GM12874 (cell line): ENCODE data around the gene PLPP4.

Experiments used
- TF ChIP-seq, protein P1 (sequence below): IDR thresholded peaks from 2 replicates; pipeline ENCODE4 v1.5.1; 2011; ENCODE audit warnings: low read depth, mild to moderate bottlenecking, control low read depth, low read length, moderate library complexity; ENCODE audit not compliant: insufficient read depth

The PLPP4 gene

DNA sequence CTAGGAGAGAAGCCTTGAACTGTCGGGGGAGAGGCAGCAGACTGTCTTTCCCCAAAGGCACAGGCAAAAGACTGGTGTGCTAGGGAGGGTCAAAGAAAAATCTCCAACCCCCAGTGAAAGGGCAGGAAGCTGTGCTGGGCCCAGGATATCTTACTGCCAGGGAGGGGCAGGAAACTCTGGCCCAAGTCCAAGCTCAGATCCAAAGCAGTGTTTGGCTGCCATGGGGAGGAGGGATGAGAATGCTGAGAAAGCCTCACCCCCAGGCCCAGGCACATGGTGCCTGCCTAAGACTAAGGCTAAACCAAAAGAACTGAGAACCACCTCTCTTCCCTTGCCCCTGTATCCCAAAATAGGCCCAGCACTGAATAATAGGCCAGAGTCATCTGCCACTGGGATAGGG lies 171.2 kb downstream of the PLPP4 start:
- TF ChIP-seq, protein P1, sequence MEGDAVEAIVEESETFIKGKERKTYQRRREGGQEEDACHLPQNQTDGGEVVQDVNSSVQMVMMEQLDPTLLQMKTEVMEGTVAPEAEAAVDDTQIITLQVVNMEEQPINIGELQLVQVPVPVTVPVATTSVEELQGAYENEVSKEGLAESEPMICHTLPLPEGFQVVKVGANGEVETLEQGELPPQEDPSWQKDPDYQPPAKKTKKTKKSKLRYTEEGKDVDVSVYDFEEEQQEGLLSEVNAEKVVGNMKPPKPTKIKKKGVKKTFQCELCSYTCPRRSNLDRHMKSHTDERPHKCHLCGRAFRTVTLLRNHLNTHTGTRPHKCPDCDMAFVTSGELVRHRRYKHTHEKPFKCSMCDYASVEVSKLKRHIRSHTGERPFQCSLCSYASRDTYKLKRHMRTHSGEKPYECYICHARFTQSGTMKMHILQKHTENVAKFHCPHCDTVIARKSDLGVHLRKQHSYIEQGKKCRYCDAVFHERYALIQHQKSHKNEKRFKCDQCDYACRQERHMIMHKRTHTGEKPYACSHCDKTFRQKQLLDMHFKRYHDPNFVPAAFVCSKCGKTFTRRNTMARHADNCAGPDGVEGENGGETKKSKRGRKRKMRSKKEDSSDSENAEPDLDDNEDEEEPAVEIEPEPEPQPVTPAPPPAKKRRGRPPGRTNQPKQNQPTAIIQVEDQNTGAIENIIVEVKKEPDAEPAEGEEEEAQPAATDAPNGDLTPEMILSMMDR = no peak

DNA sequence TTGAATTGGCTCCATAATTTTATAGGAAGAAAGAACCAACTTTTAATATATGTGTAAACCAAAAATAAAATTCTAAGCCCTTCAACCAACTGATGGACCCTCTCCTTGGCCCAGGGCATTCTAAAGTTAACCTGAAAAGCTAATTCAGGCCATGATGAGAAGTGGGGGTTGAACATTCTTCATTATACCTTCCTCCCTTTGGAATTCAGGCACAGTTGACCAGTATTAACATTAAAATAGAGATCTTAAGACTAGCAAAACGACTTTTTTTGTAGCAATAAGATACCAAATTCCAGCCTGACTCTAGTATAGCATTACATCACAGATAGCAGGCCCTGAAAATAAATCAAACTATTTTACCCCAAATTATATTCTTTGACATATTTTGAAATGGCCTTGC lies 173.2 kb downstream of the PLPP4 start:
- TF ChIP-seq, protein P1 = no peak

DNA sequence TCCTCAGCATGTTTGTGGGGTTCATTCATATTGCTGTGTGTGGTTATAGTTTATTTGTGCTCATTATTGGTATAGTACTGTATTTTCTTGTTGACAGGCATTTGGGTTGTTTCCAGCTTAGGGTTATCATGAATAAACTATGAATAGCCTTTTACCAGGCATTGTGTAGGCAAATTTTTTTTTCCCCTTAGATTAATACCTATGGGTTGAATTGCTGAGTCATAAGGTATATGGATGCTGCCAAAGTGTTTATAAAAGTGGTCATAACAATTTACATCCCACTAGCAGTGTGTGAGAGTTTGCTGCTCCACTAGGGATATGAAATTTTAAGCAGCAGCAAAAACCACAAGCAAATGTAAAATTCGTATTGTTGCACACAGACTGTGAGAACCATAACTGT lies 175.0 kb downstream of the PLPP4 start:
- TF ChIP-seq, protein P1 = no peak

DNA sequence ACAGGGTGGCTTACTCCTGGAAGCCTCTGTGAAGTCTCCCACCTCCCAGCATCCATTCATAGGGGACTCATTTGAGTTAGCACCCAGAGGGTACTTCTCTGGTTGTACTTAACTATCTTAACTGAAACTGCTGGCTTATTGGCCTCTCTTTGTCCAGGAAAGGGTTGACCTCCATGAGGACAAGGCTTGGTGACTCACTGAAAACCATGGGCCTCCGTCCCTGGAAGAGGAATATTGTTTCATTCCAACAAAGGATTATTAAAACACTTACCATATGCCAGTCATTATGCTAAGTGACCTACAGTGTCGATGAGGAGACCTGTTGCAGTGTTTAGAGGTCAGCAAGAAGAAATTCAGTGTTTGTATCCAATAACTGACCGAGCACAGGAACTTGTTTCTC lies 175.9 kb downstream of the PLPP4 start:
- TF ChIP-seq, protein P1 = no peak

DNA sequence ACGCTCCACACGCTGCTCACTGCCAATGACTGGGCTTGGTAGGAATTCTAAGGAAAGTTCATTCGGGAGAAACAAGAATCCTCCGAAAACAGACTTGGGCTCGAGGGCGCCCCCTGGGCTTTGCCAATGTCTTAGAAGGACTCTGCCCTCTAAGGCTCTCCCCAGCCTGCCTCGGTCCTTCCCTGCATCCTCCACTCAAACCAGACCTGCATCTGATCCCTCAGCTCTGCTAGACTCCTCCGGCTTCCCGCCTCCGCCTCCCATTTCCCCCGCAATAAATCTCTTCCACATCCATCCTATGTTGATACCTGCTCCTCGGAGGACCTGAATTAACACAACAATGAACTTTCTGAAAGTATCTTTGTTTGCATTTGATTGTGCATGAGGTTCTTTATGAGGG lies 177.6 kb downstream of the PLPP4 start:
- TF ChIP-seq, protein P1 = peak; percentile 48
